G401.6 (cell line): ENCODE measurements around the gene ATG4D.
"Not testable (repeated sequence)": the region's sequence is repeated elsewhere in the genome, so short reads cannot be mapped to it uniquely, and the experiment has no call there.

Experiments used
- FAIRE-seq: peaks from 2 replicates; lab custom pipeline; 2012; peaks lifted over from hg19 to GRCh38; lab: Jason Lieb, UNC

Gene ATG4D

DNA sequence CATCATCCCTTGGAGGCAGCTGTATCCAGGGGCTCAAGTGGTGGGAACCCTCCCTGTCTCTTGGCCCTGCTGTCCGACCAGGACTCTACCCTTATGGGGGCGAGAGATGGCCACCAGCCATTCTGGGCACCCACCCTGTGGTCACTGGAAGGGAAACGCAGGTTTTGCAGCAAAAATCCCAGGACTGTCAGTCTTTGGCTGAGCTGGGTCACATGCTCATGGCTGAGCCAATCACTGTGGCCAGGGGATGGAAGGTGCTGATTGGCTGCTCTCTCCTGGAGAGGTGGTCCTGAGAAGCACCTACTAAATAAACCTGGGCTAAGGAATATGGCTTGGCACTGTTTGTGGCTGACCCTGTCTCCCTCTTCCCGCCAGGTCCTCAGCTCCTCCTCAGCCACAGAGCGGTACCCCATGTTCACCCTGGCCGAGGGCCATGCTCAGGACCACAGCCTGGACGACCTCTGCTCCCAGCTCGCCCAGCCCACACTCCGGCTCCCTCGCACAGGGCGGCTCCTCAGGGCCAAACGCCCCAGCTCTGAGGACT, 8.9 kb downstream of the ATG4D start:
- peak; percentile 59 for FAIRE-seq

DNA sequence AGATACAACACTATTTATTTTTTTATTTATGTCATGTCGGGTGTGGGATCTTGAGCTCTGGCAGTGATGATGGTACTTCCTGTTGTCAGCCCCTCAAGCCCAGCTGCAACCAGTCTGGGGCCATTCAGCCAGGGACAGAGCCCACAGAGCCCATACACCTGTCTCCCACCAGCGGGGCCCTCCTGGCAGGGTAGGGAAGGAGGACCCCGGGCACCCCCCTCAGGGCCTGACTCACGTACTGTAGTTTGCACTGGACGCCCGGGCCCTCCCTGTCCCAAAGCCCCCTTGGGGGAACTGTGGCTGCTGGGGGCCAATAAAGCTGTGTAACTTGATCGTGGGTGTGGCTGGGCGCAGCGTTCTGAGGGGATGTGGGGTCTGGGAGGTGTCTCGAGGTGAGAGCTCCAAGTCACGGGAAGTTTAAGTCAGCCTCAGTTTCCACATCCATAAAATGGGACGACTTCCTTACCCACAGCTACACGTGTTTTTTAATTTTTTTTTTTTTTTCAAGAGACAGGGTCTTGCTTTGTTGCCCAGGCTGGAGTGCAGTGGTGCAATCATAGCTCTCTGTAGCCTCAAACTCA, 9.5 kb downstream of the ATG4D start:
- FAIRE-seq = no peak

DNA sequence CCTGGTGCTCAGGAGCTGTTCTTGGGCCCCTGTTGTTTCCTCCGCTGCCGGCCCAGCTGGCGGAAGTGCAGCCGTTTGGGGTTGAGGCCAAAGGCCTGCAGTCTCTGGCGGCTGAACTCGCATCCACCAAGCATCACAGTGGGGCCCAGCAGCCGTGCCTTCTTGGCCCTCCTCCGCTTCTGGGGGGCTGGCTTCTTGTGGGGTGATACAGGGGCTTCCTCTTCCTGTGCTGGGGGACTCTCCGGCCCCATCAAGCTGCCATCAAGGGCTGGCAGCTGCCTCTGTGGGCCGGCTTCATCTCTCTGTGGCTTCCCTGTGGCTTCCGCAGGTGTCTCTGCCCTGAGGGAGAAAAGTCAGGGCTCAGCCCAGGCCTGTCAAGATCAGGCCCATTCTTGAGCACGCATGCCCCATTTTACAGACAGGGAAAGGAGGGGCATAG, 10.3 kb downstream of the ATG4D start:
- no peak for FAIRE-seq

- no peak for FAIRE-seq
Measured at GRCh38 chr19:10554760-10555609, 11.3 kb downstream of the ATG4D start.

DNA sequence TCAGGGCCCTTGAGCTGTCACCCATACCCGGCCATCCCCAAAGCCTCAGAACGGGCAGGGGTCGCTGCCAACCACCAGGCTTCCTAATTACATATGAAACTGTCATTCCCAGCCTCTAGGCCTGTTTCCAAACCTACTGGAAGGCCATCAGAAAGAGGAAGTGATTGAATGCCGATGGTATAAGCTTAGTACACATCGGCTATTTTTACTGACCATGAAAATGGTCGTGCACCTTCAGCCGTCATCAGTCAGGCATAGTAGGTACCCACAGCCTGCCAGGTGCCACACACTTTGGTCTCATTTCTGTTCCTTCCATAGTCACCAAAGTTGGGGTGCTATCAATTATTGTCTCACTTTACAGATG, 11.9 kb downstream of the ATG4D start:
- FAIRE-seq = no peak

GRCh38 chr19:10557603-10558197, 14.0 kb downstream of the ATG4D start:
- no peak for FAIRE-seq

DNA sequence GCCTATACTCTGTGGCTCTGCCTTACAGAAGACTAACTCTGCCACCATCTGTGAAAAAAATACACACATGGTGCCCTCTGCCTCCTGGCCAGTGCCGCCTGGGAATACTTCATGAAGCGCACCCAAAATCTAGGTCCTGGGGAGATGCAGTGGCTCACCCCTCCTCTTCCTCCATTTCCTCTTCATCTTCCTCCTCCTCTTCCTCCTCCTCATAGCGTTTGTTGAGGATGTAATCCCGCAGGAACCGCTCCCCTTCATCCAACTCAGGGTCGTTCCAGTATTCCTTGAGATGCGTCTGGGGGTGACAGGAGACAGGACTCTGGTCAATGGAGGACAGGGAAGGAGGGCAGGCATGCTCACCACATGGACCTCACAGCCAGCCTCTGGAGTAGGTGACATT, 16.4 kb downstream of the ATG4D start:
- FAIRE-seq = no peak

DNA sequence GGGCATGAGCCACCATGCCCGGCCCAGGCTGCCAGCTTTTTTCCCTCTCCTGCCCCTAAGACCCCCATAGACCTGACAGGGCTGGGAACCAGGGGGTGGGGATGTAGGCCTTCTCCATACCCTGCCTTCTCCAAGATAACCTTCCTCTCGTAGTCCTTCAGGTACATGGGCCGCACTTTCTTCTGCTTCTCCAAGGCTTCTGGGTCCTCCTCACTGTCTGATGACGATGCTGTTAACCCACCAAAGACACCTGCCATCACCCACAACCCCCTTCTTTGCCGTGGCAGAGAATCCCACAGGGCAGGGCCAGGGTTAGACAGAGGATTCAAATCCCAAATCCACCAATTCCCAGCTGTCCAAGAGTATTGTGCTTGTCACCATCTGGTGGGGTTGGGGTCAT, 18.9 kb downstream of the ATG4D start:
- no peak for FAIRE-seq

DNA sequence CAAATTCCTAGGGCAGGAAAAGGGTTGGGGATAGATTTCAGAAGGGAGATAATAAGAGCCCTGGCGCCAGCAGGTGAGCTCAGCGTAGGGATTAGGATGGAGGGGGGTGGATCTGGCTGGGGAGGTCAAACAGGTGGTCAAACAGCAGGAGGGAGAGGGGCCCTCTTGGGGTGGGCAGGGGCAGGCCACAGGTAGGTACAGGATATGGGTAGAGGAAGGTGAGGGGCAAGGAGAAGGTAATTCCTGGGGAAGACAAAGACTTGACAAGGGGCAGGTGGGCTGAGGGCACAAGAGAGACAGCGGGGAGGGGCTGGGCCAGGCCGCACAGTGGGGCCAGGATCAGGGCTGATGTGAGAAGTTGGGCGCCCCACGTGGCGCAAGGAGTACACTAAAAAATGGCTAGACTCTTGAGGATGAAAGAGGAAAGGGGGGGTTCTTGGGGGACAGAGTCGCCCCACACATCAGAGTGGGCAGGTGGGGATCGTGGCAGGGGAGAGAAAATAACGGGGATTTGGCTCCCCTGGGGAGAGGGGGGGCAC, 21.4 kb downstream of the ATG4D start:
- FAIRE-seq = no peak

GRCh38 chr19:10565567-10566407, 22.1 kb downstream of the ATG4D start, which contains the start of gene KRI1:
KRI1 (minus strand) TSS chr19:10566010; CDS start chr19:10565999, 11 bp downstream.
- FAIRE-seq = peak; percentile 47

DNA sequence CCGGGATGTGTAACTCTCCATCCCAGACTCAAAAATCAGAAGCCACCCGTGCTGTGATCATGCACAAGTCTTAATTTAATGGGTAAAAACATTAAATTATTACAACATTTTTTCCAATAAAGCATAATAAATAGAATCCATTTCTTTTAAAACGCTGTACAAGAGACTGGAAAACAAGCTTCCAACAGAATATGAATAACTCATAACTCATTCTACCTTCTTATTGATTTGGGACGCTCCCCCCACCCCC, 22.6 kb downstream of the ATG4D start:
- no peak for FAIRE-seq

DNA sequence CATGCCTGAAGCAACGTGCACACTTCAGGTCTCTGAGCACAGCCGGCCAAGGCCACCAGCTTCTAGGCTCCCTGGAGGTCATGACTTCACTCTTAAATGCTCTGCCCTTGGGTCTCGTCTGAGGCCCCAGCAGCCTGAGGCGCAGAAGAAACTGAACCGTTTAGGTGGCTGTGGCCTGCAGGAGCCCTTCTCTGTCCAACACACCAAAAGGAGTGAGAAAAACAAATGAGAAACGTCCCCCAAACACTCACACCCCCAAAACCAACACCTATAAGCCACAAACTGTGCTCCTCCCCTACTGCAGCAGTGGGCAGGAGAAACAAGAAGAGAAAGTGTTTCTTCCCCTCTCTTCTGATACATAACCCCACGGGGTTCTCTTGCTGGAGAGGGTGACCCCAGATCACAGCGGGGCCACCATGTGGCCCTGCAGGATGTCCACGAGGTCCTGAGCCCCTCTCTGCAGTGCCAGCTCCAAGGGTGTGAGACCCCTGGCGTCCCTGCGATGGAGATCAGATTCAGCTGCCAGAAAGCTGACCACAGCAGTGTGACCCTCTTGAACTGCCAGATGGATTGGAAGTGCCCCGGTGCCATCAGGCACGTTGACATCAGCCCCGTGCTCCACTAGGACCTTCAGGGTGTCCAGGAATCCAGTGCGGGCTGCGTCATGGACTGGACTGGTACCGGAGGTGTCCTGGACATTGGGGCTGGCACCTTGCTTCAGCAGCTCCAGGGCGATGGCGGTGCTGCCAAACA, 23.1 kb downstream of the ATG4D start:
- FAIRE-seq = no peak

DNA sequence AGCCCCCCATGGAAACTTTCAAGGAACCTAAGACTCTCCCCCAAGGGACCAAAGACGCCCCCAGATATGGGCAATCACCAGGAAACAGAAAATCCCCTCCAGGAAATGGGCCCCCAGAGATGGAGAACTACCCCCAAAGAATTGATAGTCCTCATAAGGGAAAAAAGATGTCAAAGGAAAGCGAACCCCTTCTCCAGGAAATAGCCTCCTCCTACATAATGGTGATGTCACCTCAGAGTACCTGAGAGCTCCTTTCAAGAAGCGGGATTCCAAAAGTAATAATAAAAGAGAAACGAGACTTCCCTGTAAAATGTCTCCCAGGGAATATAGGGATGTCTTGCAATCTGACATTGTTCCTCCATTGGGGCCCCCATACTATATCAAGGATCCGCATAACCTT, 24.0 kb downstream of the ATG4D start:
- FAIRE-seq = no peak

- FAIRE-seq = no peak
Measured at GRCh38 chr19:10568062-10568825, 24.5 kb downstream of the ATG4D start.

- FAIRE-seq = peak; percentile 98
Measured at GRCh38 chr19:10568826-10569651, 25.3 kb downstream of the ATG4D start, which contains the start of gene CDKN2D. CDKN2D (minus strand) TSS chr19:10568979; CDS start chr19:10568653, 326 bp downstream.

DNA sequence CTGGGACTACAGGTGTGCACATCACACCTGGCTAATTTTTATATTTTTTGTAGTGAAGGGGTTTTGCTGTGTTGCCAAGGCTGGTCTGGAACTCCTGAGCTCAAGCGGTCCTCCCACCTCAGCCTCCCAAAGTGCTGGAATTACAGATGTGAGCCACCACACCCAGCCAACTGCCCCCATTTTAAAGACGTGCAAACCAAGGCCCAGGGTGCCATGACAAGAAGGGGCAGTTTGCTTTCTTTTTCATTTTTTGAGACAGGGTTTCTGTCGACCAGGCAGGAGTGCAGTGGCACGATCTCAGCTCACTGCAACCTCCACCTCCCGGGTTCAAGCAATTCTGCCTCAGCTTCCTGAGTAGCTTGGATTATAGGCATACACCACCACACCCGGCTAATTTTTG, 30.1 kb downstream of the ATG4D start:
- FAIRE-seq = not testable (repeated sequence)

DNA sequence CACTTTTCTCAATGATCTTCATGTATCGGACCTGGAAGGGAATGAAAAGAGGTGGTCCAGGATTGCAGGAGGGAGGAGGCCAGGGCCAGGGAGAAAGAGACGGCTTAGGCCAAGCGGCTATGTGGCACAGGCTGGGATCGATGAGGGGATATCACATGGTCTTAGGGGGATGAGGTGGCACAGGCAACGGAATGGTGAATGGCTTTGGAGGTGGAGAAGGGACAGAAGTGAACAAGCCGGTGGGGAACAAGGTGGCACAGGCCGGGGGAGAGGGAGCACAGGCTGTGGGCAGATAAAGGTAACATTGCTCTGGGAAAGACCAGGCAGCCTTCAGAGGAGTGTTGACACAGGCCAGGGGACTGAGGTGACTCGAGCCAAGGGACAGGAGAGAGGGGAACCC, 30.8 kb downstream of the ATG4D start:
- no peak for FAIRE-seq

DNA sequence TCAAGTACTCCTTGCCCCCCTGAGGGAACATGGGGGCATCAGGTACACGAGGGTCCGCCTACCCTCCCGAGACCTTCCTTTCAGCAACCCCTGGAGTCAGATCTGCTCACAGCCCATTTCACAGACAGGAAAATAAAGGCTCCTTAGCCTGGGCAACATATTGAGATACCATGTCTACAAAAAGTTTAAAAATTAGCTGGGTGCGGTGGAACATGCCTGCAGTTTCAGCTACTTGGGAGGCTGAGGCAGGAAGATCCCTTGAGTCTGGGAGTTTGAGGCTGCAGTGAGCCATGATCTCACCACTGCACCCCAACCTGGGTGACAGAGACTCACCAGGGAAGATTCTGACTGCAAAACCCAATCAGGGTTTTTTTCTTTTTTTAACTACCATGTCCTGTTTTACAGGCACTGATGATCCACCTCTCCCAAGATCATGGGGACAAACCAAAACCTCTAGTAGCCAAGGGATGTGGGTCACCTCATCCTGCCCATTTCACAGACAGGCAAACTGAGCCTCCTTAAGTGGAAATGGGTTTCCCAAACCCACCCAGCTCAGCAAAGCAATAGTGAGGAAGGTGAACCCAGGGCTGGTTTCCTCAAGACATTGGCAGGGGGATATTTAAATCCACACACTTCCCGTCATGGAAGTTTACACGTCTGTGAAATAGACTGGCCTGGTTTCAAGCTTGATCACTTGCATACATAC, 31.5 kb downstream of the ATG4D start:
- no peak for FAIRE-seq

- FAIRE-seq = no peak
Measured at GRCh38 chr19:10577951-10578350, 34.2 kb downstream of the ATG4D start.
